Activated gamma-delta T cell treated with anti-CD3 and anti-CD28 coated beads, Interleukin-2, amount 50 U/mL, for 16 hours (primary cell): Measurements from ENCODE around the gene ZNF813.
"Not testable (repeated sequence)": the region's sequence is repeated elsewhere in the genome, so short reads cannot be mapped to it uniquely, and the experiment has no call there.

Source experiments
- DNase-seq: peaks from one replicate; pipeline ENCODE4 v3.0.0-alpha.2; 2020; ENCODE audit warnings: low read depth

ZNF813 gene

DNA sequence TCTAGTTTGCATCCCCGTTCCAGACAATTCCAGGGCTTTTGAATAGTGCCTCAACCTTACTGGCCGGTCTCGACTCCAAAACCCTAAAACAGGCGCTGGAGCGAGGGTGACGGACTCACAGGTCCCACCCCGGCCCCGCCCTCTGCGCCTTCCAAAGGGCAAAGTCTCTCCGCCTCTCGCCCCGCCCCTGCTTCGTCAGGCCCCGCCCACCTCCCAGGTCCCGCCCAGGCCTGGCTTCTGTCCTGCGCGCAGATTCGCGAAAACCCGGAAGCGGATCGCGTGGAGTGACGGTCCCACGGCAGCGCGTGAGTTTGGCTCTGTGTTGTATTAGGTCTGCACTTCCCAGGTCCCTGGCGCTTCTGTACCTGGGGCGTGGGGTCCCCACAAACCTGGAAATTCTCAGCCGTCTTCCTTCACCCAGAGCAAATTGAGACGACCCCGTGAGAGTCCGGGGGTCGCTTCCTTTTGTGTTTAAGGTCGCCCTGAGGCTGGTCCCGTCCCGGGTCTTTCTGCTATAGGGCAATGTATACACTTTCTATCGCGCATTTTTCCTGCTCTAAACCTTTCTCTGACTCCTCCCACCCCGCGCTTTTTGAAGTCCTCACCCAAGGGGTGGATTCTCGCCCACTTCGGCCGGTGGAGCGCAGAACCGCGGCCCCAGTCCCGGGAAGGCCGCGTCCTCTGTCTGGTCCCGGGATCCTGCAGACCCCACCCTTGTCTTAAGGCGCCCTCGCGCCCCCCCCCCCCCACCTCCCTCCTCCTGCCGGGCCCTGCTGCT is at the start of gene ZNF813:
Gene ZNF813 (plus strand): TSS at position 249 of the 778 bp plus-strand sequence. CDS start 16,090 bp downstream, outside the sequence.
- peak; percentile 93 for DNase-seq

DNA sequence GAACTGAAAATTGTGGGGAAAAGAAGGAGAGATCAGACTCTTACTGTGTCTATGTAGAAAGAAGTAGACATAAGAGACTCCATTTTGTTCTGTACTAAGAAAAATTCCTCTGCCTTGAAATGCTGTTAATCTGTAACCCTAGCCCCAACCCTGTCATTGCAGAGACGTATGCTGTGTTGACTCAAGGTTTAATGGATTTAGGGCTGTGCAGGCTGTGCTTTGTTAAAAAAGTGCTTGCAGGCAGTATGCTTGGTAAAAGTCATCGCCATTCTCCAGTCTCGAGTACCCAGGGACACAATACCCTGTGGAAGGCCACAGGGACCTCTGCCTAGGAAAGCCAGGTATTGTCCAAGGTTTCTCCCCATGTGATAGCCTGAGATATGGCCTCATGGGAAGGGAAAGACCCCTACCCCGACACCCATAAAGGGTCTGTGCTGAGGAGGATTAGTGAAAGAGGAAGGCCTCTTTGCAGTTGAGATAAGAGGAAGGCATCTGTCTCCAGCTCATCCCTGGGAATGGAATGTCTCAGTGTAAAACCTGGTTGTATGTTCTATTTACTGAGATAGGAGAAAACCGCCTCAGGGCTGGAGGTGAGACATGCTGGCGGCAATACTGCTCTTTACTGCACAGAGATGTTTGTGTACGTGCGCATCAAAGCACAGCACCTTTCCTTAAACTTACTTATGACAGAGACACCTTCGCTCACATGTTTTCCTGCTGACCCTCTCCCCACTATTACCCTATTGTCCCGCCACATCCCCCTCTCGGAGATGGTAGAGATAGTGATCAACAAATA is 46.8 kb upstream of the ZNF813 start:
- not testable (repeated sequence) for DNase-seq

DNA sequence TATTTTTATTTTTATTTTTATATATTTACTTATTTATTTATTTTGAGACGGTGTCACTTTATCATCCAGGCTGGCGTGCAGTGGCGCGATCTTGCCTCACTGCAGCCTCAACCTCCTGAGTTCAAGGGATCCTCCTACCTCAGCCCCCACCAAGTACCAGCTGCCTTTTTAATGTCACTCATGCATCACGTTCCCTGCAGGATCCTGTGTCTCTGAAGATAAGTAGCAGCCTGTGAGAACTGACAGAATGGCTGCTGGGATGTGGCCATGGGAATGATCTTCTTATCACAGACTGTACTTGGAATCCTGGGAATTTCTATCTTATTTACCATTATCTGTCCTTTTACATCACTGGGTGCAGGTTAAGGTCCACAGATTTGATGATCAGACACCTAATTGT is 45.0 kb upstream of the ZNF813 start:
- DNase-seq = no peak

DNA sequence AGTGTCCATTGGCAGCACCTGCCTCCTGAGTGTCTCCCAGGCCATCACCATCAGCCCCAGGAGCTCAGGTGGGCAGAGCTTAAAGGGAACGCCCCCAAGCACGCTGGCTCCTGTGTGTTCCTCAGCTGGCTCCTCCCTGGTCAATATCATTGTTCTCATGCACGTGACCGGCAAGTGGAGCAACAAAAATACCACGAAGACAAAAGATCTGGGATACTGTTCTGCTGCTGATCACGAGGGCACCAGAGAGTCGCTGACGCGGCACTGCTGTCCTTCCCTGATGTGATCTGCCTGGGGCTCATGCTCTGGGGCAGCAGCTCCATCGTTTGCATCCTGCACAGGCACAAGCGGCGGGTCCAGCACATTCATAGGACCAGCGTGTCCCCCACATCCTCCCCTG is 44.5 kb upstream of the ZNF813 start:
- DNase-seq = not testable (repeated sequence)

DNA sequence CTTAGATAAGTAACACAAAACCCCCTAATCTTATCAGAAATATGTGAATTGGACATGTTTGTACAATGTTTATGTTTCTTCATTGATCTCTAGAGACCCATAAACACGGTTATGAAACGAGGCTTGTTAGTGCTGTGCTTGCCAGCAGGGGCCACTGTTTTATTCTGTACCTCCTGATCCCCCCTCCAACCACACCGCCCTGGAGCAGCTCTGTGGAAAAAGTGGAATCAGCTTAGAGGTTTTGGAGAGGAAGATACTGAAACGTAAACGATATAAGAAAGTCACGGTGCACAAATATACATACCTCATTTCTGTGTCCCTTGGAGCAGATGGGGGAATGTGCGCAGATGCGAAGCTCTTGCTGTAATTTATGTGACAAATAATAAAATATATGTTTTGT is 43.9 kb upstream of the ZNF813 start:
- not testable (repeated sequence) for DNase-seq

DNA sequence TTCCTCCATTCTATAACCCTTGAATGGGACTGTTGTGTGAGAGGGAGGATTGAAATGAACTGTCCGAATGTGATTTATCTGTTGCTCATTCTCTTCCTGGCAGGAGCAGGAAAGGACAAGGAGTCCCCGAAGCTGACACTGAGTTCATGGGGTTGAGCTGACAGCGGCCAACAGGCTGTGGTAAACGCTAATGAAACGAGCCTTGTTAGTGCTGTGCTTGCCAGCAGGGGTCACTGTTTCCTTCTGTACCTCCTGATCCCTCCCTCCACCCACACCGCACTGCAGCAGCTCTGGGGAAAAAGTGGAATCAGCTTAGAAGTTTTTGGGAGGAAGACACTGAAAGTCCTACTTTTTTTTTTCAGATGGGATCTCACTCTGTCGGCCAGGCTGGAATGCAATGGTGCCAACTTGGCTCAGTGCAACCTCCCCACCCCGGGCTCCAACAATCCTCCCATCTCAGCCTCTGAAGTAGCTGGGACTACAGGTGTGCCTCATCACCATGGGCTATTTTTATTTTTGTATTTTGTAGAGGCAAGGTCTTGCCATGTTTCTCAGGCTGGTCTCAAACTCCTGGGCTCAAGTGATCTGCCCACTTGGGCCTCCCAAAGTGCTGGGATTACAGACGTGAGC is 42.5 kb upstream of the ZNF813 start:
- DNase-seq = peak; percentile 51

DNA sequence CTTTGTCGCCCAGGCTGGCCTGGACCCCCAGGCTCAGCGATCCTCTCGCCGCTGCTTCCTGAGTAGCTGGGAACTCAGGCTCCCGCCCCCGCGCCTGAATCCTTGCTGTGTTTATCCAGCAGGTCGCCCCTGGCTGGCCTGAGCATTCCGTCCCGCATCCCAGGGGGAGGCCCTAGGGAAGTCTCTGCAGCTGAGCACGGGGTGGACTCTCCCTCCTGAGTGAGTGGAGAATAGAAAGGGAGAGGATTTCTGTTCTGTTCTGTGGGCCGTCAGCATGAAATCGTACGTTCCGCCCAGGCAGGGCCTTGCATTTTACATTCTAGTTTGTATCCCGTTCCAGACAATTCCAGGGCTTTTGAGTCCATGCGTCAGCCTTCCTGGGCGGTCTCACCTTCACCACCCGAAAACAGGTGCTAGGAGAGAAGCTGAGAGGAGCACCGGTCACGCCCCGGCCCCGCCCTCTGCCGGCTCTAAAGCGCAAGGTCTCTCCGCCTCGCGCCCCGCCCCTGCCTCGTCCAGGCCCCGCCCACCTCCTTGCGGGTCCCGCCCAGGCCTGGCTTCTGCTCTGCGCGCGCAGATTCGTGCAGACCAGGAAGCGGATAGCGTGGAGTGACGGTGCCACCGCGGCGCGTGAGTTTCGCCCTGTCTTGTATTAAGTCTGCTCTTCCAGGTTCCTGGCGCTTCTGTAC is 36.0 kb upstream of the ZNF813 start, which contains the start of gene ZNF761:
Gene ZNF761 (plus strand): TSS at position 586 of the 689 bp plus-strand sequence. CDS start 15,285 bp downstream, outside the sequence.
- peak; percentile 97 for DNase-seq

DNA sequence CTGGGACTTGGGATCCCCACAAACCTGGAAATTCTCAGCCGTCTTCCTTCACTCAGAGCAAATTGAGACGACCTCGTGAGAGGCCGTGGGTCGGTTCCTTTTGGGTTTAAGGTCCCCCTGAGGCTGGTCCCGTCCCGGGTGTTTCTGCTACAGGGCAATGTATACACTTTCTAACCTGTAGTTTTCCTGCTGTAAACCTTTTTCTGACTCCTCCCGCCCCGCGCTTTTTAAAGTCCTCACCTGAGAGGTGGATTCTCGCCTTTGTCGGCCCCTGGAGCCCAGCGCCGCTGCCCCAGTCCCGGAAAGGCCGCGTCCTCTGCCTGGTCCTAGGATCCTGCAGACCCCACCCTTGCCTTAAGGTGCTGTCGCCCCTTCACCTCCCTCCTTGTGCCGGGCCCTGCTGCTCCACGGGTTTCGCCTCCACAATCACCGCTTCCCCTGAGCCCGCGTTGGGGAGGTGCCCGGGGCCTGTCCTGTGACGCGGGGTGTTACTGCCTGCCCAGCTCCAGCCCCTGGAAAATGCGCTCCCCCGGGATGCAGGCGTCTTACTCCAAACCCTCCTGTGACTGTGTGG is 35.4 kb upstream of the ZNF813 start:
- DNase-seq = no peak

DNA sequence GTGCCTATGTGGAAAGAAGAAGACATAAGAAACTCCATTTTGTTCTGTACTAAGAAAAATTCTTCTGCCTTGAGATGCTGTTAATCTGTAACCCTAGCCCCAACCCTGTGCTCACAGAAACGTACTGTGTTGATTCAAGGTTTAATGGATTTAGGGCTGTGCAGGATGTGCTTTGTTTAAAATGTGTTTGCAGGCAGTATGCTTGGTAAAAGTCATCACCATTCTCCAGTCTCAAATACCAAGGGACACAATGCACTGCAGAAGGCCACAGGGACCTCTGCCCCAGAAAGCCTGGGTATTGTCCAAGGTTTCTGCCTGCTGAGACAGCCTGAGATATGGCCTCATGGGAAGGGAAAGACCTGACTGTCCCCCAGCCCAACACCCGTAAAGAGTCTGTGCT is 23.7 kb upstream of the ZNF813 start:
- DNase-seq = not testable (repeated sequence)

DNA sequence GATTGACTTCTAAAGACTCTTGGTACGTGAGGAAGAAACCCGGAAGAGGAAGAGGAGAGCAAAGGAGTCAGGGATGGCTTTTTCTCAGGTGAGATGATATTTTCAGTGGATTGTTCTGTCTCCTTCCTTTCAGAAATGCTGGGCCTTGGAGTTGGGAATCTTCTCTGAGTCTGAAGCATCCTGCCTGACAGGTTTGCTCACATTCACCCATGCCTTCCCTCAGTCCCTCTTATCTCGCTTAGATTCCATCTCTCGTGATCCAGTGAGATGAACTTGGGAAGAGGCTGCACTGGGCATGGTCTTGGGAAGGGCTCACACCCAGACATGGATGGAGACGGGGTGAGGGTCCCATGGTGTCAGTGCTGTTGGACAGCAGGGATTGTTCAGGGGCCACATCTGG is 20.3 kb upstream of the ZNF813 start:
- DNase-seq = not testable (repeated sequence)

DNA sequence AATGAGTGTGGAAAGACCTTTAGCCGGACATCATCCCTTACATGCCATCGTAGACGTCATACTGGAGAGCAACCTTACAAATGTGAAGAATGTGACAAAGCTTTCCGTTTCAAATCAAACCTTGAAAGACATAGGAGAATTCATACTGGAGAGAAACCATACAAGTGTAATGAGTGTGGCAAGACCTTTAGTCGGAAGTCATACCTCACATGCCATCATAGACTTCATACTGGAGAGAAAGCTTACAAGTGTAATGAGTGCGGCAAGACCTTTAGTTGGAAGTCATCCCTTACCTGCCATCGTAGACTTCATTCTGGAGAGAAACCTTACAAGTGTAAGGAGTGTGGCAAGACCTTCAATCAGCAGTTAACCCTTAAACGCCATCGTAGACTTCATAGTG is 11.7 kb upstream of the ZNF813 start:
- DNase-seq = no peak

DNA sequence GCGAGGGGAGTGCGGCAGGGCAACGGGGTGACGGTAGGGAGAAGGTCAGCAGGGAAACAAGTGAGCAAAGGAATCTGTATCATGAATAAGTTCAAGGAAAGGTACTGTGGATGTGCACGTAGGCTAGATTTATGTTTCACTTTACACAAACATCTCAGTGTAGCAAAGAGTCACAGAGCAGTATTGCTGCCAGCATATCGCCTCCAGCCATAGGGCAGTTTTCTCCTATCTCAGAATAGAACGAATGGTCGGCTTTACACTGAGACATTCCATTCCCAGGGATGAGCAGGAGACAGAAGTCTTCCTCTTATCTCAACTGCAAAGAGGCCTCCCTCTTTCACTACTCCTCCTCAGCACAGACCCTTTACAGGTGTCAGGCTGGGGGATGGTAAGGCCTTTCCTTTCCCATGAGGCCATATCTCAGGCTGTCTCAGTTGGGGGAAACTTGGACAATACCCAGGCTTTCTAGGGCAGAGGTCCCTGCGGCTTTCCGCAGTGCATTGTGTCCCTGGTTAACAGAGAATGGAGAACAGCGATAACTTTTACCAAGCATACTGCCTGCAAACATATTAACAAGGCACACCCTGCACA is 7.3 kb upstream of the ZNF813 start:
- not testable (repeated sequence) for DNase-seq

DNA sequence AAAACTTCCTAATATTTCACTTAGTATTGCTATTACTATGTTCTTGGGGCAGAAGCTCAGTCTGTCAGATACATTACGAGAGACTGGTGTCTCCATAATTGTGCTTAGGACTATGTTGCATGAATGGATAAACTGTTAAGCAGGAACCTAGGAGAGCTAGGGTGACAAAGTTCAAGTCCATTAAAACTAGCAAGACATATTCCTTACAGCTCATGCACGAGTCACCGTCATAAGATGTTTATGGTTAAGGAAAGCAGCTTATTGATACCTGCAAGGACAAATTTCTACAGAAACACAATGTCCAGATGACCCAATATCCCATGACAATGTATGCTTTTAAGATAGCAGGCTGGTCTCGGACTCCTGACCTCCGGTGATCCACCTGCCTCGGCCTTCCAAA is 5.7 kb upstream of the ZNF813 start:
- DNase-seq = no peak

DNA sequence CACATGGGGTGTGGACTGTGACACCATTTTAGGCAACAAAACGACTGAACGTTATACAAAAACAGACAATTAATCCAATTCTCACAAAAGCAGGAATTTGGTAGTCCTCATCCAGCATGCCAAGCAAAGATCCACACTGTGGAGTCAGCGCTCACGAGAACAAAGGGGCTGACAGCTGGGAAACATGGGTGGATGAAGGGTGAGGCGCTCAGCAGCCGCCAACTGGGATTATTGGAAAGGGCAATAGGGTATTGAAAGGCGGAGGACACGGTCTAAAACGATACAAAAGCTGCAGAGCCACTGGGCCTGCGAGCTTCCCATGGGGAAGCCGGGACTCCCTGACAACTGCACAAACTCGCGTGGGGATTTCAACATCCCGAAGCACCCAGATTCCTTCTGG is 4.7 kb upstream of the ZNF813 start:
- DNase-seq = no peak

DNA sequence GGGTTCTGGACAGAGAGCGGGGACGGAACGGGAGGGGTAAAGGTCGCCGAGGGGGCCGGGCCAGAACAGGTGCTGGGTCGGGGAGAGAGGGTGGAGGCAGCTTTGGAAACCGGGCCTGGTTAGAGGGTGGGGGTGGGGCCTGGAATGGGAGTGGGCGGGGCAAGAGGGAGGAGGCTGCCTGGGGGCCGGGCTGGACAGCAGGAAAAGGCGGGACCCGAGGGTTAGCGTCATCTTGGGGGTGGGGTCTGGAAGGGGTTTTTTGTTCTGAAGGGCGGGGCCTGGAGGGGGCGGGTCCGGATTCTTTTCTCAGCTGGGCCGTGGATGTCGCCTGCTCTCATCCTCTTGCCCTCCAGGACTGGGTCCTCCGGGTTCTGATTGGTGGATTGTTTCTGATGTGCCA is 4.3 kb upstream of the ZNF813 start:
- DNase-seq = no peak

DNA sequence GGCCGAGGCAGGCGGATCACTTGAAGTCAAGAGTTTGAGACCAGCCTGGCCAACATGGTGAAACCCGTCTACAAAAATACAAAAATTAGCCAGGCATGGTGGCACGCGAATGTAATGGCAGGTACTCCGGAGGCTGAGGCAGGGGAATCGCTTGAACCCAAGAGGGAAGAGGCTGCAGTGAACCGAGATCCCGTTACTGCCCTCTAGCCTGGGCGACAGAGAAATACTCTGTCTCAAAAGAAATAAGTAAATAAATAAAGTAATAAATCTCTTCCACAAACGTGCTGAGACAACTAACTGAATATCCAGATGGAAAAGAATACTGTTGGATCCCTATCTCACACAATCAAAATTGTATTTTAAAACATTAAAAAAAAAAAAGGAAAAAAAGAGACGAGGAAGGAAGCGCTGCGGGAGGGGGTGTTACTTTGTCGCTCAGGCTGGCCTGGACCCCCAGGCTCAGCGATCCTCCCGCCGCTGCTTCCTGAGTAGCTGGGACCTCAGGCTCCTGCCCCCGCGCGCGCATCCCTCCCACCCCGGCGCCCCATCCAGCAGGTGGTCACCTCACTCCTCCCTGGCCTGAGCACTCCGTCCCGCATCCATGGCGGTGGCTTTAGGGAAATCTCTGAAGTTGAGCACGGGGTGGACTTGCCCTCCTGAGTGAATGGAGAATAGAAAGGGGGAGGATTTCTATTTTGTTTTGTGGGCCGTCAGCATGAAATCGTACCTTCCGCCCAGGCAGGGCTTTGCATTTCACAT is 628 bp upstream of the ZNF813 start:
- DNase-seq = no peak

DNA sequence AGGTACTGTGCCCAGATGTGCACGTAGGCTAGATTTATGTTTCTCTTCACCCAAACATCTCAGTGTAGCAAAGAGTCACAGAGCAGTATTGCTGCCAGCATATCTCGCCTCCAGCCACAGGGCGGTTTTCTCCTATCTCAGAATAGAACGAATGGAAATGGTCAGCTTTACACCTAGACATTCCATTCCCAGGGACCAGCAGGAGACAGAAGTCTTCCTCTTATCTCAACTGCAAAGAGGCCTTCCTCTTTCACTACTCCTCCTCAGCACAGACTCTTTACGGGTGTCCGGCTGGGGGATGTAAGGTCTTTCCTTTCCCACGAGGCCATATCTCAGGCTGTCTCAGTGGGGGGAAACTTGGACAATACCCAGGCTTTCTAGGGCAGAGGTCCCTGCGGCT is 1.1 kb downstream of the ZNF813 start:
- not testable (repeated sequence) for DNase-seq

DNA sequence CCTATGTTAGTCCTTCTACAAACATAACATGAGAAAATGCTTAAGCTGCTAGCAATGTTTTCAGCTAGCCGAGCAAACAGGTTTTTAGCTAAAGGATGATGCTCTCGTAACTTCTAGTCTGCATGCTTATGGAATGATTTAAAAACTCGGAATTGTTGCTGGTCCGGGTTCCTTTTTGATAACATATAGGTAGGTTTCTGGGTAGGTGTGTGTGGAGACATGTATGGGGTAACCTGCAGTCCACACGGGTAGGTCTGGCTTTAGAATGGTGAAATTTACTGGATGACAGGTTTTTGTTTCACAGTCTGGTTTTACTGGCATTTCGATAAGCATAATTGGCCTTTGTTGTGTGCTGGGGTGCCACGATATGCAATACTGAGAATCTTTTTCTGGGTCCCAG is 4.4 kb downstream of the ZNF813 start:
- DNase-seq = no peak

DNA sequence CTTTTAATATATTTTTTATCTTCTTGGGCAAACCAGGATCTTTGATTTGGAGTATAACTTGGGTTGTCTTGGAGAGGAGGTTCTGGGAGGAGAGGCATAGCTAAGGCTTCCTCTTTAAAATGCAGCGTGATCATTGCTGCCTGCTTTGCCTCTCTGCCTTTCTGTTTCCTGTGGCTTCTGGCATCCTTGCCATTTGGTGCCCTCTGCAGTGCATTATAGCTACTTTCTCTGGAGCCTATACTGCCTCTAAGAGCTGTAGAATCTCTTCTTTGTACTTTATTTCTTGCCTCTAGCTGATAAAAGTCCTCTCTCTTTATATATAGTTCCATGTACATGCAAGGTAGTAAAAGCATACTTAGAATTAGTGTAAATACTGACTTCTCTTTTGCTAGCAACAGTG is 7.3 kb downstream of the ZNF813 start:
- DNase-seq = not testable (repeated sequence)

DNA sequence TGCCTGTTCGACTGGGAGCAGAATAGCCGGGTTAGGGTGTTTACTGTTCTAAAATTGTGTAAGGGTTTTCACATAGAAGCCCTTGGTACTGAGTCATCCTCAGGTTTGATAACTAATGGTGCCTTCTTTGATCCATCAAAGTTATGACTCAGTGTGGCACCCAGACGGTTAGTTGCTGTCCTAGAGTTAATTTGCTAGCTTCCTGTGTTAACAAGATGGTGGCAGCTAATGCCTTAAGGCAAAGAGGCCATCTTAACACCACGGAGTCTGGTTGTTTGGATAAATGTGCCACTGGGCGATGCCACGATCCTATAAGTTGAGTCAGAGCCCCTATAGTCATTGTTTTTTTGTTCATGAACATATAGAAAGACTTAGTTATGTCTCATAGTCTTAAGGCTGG is 7.9 kb downstream of the ZNF813 start:
- not testable (repeated sequence) for DNase-seq

DNA sequence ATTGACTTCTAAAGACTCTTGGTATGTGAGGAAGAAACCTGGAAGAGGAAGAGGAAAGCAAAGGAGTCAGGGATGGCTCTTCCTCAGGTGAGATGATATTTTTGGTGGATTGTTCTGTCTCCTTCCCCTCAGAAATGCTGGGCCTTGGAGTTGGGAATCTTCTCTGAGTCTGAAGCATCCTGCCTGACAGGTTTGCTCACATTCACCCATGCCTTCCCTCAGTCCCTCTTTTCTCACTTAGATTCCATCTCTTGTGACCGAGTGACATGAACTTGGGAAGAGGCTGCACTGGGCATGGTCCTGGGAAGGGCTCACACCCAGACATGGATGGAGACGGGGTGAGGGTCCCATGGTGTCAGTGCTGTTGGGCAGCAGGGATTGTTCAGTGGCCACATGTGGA is 16.2 kb downstream of the ZNF813 start:
- not testable (repeated sequence) for DNase-seq
